Hippocampal formation (tissue), 2 donors: ENCODE data around the gene LMBR1L.

Experiments
- DNase-seq, 2 donors: peaks; one replicate each; lab custom pipeline; 2025; lab: John Stamatoyannopoulos, UW

The LMBR1L gene

GRCh38 chr12:49054096-49054495, 56.6 kb downstream of the LMBR1L start:
- DNase-seq, result no peak

DNA sequence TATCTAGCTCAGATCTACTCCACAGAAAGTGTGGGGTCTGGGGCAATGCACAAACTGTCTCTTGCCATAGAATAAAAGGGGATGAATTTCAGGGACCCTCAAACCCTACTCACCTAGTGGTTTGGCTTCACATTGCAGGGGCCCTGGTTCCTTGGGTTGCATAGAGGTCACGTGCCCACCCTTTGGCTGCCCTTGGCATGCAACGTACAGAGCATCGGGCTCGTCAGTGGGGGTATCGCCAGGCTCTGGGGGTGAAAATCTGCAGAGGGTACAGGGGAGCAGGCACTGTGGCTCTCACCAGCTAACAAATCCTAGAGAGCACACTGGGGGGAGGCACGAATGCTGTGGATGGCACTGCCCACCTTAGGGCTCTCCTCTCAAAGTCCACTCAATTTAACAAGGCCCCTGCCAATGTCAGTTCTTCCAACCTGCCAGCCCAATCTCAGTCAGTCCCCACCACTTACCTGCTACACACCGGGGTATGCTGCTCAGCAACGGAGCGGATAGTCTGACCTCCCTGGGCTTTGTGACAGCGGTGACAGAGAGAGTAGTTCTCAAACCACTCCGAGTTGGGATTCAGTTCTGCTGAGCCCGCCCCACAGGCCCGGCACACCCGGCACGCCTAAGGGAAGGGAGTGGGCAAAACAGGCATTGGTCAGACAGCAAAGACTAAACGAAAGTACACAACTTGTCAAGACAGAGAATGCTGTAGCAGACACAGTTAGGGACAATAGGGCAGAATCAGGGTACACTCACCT, 58.0 kb downstream of the LMBR1L start:
- no peak for DNase-seq

DNA sequence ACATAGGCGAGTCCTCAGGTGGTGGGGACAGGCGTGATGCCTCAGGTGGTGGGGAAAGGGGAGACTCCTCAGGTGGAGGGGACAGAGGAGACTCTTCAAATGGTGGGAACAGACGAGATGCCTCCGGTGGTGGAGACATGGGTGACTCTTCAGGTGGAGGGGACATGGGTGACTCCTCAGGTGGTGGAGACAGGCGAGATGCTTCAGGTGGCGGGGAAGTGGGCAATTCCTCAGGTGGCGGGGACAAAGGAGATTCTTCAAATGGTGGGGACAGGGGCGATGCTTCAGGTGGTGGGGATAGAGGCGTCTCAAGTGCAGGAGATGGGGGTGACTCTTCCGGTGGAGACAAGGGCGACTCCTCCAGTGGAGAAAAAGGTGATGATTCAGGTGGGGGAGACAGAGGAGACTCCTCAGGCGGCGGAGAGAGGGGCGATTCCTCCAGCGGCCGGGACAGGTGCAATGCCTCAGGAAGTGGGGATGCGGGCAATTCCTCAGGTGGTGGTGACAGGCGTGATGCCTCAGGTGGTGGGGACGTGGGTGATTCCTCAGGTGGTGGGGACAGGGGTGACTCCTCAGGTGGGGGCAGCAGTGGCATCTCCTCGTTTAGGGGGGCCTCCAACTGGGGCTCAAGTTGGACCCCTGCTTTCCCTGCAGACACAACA, 58.7 kb downstream of the LMBR1L start:
- no peak for DNase-seq

DNA sequence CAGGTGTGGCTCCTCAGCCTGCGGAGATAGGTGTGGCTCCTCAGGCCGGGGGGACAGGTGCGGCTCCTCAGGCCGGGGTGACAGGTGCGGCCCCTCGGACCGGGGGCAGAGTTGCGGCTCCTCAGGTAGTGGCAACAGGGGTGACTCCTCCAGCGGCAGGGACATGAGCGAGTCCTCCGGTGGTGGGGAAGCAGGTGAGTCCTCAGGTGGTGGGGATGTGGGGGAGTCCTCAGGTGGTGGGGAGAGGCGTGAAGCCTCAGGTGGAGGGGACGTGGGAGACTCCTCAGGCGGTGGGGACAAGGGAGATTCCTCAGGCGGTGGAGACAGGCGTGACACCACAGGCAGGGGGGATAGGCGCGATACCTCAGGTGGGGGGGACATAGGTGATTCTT, 59.3 kb downstream of the LMBR1L start:
- no peak for DNase-seq

GRCh38 chr12:49050507-49051372, 59.9 kb downstream of the LMBR1L start:
- no peak for DNase-seq

DNA sequence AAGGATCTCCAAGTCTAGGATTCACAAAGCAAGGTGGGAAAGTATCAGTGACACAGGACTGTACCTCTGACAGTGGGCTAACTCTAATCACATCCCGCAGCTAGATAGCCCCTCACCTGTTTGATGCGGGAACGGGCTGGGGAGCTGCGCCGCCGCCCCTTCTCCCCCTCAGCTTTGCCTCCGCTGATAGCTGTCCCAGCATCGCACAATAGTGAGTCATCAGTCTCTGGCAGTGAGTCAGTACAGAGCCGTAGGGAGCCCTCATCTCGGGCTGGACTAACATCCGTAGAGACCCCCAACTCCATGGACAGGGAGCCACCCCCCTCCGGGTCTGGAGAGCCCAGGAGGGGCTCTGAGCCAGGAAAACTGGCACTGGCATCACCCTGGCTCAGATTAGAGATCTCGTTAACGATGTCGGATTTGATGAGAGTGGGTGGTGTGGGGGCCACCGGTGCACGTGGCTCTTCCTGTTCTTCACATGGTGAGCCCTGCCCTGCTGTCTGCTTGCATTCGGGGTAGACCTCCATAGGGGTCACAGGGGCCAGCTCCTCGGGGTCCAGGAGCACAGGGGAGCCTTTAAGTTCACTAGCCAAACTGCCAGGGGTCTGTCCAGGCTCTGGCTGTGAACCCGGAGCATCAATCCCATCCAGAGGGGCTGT, 61.0 kb downstream of the LMBR1L start:
- DNase-seq, result no peak

DNA sequence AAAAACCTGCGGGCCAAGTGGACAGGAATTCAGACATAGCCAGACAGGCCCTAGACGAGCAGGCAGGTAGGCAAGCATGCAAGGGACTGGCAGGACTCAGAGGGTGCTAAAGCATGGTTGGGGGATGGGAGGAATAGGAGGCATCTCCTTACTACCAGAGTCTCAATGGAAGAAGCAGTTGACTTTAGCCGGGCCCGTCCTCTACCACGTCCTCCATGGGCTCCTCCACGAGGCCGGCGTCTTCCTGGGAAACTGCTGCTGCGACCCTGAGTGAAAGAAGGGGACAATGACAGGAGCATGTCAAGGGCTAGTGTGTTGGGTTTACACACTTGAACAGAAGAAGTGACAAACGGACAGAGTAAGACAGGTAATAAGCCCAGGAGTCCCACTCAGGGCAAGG, 61.7 kb downstream of the LMBR1L start:
- DNase-seq, result no peak
